ENCODE data around the gene MX2.

Gene MX2

DNA sequence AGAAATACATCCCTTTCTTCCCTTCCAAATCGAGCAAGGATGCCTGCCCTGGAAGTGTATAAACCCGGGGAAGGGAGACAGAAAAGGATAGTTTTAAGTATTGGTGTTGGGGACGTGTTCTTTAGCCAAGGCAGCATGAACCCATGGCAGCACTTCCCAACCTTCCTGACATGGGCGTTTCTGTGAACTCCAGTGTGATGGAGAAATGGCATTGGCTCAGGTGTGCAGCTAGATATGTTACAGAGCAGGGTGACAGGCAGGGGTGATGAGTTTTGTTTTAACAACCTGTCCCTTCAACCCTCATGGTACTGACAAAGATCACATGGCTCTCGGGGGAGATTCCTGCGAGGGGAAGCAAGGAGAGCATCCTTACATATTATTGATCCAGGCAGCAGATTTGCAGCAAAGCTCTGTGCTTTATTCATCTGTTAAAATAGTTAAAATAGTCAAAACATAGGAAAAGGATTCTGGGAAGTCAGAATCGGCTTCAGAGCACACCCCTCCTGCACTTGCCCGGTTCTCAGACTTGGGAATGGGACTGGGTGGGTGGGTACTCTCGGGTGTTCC is 68.2 kb downstream of the MX2 start:
- Histone ChIP-seq H3K4me1 (peaks cover 77% of the 10 kb centered on the region), H3K36me3 (peaks cover 10% of the 10 kb centered on the region; the same call in 1 of the 2 replicates), H3K27ac (no peak overlapping the region), H3K27me3 (peaks cover 25% of the 10 kb centered on the region), H3K9ac (no peak overlapping the region), H3K4me2 (peak overlapping the region; percentile 93), H3K4me3 (no peak overlapping the region), H4K20me1 (no peaks in the 10 kb centered on the region), H3K9me3 (peaks cover 19% of the 10 kb centered on the region)
- no peak for TF ChIP-seq Cebpa-rat (IDR thresholded peaks at IDR 0.05)

DNA sequence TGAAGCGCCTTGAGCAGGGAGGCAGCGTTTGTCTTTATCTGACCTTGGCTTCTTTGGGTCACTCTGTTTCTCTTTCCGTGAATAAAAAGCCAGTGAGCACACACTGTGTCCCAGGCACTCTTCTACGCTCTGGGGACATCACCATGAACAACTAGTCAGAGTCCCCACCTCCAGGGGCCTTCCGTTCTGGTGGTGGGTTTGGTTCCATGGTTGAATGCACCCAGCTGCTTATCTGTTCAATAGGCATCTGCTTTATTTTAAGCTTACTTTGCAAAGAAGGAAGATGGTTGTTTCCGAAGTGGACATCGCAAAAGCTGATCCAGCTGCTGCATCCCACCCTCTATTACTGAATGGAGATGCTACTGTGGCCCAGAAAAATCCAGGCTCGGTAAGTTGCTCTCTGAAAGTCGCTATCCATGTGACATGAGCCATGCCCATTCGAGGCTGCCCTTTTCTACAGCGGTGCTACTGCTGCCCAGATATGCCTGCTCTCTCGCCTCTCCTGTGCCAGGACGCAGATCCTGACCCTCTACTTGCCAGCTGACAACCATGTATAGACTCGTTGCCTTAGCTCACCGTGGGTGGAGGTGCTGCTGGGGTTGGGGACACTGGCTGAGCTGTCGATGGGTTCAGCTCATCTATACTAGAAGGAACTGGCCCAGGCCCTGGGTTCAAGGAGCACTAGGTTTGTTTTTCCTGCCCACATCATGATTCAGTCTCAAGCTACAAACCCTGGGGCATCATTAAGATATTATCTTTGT is 70.1 kb downstream of the MX2 start:
- Histone ChIP-seq H3K9me3 (peaks cover 39% of the 10 kb centered on the region), H4K20me1 (no peaks in the 10 kb centered on the region), H3K27me3 (peaks cover 11% of the 10 kb centered on the region), H3K36me3 (peaks cover 30% of the 10 kb centered on the region), H3K4me3 (peak overlapping the region; percentile 37), H3K9ac (peak overlapping the region; percentile 39; the same call in 1 of the 2 replicates), H3K27ac (peak overlapping the region; percentile 78), H3K4me2 (peak overlapping the region; percentile 93), H3K4me1 (peaks cover 66% of the 10 kb centered on the region)
- no peak for TF ChIP-seq Cebpa-rat (IDR thresholded peaks at IDR 0.05)

DNA sequence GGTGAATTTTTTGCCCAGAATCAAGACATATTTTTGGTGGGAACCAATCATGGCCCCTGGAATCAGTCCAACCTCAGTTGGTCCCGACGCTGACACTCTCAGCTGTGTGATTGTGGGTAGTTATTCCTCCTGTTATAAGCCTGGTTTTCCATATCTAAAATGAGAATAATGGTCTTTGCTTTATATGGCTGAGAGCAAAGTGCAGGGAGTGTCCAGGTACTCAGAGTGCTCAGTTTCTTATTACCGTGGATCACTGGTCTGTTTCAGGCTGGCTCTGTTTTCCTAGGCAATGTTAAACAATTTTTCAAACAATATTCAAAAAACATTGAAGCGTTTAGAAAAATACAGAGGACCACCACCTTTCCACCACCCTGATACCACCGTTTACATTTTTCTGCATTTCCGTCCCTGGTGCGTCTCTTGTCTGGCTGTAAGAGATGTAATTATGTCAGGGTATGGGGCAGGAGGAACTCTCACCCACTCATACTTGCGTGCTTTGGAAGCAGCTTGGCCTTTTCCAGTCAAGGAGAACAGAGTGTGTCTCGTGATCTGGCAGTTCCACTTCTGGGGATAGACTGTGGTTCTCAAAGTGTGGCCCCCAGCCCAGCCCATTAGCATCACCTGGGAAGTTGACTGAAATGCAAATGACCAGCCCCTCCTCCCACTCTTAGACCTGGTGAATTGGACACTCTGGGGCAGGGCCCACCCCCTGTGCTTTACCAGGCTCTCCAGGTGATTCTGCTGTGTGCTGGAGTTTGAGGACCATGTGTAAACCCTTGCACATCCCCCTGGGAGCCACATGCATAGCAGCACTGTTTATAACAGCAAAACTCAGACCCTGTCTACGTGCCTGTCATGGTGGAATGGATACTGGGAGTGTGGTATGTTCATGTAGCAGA is 71.0 kb downstream of the MX2 start:
- Histone ChIP-seq H3K36me3 (peaks cover 38% of the 10 kb centered on the region), H3K4me1 (peaks cover 58% of the 10 kb centered on the region), H3K9ac (no peak overlapping the region; the same call in 1 of the 2 replicates), H3K27ac (peak overlapping the region; percentile 78), H3K27me3 (peaks cover 3% of the 10 kb centered on the region; the same call in 1 of the 2 replicates), H3K4me3 (0 out of 2 replicates have a peak overlapping the region, but pooled peaks have one; percentile 37), H3K4me2 (peak overlapping the region; percentile 93), H3K9me3 (peaks cover 41% of the 10 kb centered on the region), H4K20me1 (no peaks in the 10 kb centered on the region)
- TF ChIP-seq Cebpa-rat (IDR thresholded peaks at IDR 0.05): no peak

DNA sequence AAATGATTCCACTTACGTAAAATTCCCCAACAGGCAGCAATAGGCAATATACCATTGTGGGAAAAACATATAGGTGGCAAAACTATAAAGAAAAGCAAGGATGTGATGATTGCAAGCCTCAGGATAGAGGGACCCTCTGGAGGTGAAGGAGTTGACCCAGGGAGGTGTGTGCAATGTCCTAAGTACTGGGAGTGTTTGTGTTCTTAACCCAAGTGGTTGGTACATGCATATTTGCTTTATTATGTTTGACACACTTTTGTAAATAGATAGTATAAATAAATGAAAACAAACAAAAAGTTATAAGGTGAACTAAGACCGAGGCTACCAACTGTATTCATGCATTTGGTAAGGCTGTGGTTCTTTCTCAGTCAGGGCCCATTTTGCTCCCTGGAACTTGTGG is 71.7 kb downstream of the MX2 start:
- Histone ChIP-seq H3K4me2 (peak overlapping the region; percentile 93), H3K27ac (no peak overlapping the region), H3K9ac (no peak overlapping the region), H3K4me3 (no peak overlapping the region), H3K27me3 (no peaks in the 10 kb centered on the region), H3K36me3 (peaks cover 41% of the 10 kb centered on the region), H3K4me1 (peaks cover 50% of the 10 kb centered on the region), H4K20me1 (no peaks in the 10 kb centered on the region), H3K9me3 (peaks cover 41% of the 10 kb centered on the region)
- no peak for TF ChIP-seq Cebpa-rat (IDR thresholded peaks at IDR 0.05)

DNA sequence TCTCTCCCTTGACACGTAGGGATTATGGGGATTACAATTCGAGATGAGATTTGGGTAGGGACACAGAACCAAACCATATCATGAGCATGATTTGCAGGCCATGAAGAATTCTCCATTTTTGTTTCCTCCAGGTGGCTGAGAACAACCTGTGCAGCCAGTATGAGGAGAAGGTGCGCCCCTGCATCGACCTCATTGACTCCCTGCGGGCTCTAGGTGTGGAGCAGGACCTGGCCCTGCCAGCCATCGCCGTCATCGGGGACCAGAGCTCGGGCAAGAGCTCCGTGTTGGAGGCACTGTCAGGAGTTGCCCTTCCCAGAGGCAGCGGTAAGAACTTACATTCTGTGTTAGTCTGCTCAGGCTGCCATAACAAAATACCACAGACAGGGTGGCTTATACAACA is 73.9 kb downstream of the MX2 start:
- Histone ChIP-seq H3K4me1 (peaks cover 30% of the 10 kb centered on the region), H3K4me3 (no peak overlapping the region), H3K36me3 (peaks cover 52% of the 10 kb centered on the region), H3K9ac (no peak overlapping the region), H3K4me2 (no peak overlapping the region), H3K27ac (no peak overlapping the region), H3K27me3 (no peaks in the 10 kb centered on the region), H3K9me3 (peaks cover 41% of the 10 kb centered on the region), H4K20me1 (no peaks in the 10 kb centered on the region)
- TF ChIP-seq Cebpa-rat (IDR thresholded peaks at IDR 0.05): no peak

DNA sequence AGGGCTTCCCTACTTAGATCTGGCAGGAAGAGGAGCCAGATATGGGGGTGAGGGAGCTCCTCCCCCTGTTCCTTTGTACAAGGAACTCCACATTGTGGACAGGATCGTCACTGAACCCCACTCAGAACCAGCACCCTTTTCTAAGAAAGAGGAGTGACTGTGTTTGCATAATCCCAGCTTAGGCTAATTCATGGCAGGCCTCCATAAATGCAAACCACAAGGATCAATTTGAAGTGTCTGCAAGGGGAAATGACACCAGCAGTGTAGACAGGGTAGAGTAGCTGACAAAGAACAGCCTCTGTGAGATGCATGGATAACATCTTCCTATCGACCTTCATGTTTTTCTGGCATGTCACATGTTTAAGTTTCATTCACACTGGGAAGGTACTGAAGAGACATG is 75.9 kb downstream of the MX2 start:
- Histone ChIP-seq H4K20me1 (no peaks in the 10 kb centered on the region), H3K4me1 (peaks cover 10% of the 10 kb centered on the region), H3K9ac (no peak overlapping the region), H3K4me3 (no peak overlapping the region), H3K27ac (no peak overlapping the region), H3K27me3 (no peaks in the 10 kb centered on the region), H3K4me2 (no peak overlapping the region), H3K9me3 (peaks cover 41% of the 10 kb centered on the region), H3K36me3 (peaks cover 69% of the 10 kb centered on the region)
- TF ChIP-seq Cebpa-rat (IDR thresholded peaks at IDR 0.05): no peak

DNA sequence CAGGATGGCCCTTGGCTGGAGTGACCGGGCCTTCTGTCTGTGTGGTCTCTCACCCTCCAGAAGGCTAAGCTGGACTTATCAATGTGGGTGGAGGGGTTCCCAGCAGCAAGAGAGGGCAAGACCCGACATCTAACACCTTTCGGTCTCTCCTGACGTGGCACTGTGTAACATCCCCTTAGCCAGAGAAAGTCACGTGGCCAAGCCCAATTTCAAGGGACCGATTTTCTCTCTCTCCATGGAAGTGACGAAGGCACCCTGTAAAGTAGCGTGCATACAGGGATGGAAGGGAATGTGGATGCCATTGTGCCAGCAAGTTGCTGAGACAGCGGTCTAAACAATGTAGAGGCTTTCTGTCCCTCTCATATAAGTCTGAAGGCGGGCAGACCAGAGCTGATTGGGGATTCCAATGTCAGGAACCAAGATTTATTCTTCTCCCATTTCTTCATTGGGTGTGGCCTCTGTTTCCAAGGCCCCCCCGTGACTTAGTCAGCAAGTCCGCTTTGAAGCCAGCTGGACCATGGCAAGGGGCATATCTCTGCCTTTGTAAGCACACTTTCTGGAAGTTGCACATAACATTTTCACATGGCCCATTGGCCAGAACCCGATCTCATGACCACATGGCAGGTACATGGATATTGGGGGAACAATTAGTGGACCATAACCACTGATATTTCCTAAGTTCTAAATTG is 76.7 kb downstream of the MX2 start:
- Histone ChIP-seq H3K4me1 (peaks cover 1% of the 10 kb centered on the region; the same call in 1 of the 2 replicates), H3K4me3 (no peak overlapping the region), H3K27me3 (no peaks in the 10 kb centered on the region), H3K9ac (no peak overlapping the region), H3K36me3 (peaks cover 72% of the 10 kb centered on the region), H3K27ac (no peak overlapping the region), H4K20me1 (no peaks in the 10 kb centered on the region), H3K4me2 (no peak overlapping the region), H3K9me3 (peaks cover 36% of the 10 kb centered on the region)
- no peak for TF ChIP-seq Cebpa-rat (IDR thresholded peaks at IDR 0.05)

DNA sequence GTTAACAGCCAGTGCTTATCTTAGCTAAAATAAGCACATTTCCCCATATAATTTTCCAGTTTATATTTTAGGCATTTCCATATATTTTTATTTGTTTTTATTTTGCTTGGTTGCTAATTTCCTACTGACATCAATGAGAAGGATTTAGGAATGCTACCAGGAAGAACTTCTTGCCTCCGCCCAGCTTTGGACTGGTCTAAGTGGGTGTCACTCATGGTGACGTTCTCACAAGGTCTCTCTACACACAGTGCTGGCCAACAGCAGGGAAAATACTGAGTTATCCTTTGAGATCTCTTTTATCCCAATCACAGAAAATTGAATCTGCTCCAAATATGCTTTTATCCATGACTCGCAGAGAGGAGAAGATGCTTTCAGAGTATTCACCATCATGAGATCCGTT is 77.4 kb downstream of the MX2 start:
- TF ChIP-seq Cebpa-rat (IDR thresholded peaks at IDR 0.05): no peak
- Histone ChIP-seq H3K27me3 (no peaks in the 10 kb centered on the region), H4K20me1 (no peaks in the 10 kb centered on the region), H3K4me1 (no peaks in the 10 kb centered on the region), H3K36me3 (peaks cover 66% of the 10 kb centered on the region), H3K9me3 (peaks cover 29% of the 10 kb centered on the region), H3K9ac (no peak overlapping the region), H3K4me2 (no peak overlapping the region), H3K27ac (no peak overlapping the region), H3K4me3 (no peak overlapping the region)

DNA sequence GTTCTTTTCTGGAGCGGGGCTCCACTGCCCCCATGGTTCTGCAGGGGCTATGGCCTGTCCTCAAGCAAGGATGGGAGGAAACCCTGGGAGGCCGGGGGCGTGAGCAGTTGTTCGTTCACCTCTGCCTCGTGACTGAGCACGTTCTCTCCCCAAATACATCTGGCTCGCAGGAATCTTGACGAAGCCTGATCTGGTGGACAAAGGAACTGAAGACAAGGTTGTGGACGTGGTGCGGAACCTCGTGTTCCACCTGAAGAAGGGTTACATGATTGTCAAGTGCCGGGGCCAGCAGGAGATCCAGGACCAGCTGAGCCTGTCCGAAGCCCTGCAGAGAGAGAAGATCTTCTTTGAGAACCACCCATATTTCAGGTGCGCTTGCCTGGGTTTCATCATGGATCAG is 79.7 kb downstream of the MX2 start:
- no peak overlapping the region for H3K27ac ChIP-seq
- no peak overlapping the region for H3K9ac ChIP-seq
- no peaks in the 10 kb centered on the region for H3K27me3 ChIP-seq
- H3K4me3 ChIP-seq: no peak overlapping the region
- peaks cover 60% of the 10 kb centered on the region for H3K36me3 ChIP-seq
- peaks cover 6% of the 10 kb centered on the region for H3K9me3 ChIP-seq
- H4K20me1 ChIP-seq: no peaks in the 10 kb centered on the region
- H3K4me2 ChIP-seq: no peak overlapping the region
- peaks cover 6% of the 10 kb centered on the region for H3K4me1 ChIP-seq
- no peak for TF ChIP-seq Cebpa-rat (IDR thresholded peaks at IDR 0.05)
